T-helper 1 cell treated with Interleukin-12 subunit alpha and Interleukin-12 subunit beta and Interleukin-4 antibody, amounts not matched to agents 30 ng/mL and 1 ng/mL, for 36 hours (primary cell): Measurements from ENCODE around the gene CLIP2. TPM values are rescaled to one million over a fixed set of nuclear protein-coding genes. Genes with fewer than 3 reads are reported as not detected.
"Not testable (repeated sequence)": the region's sequence is repeated elsewhere in the genome, so short reads cannot be mapped to it uniquely, and the experiment has no call there.

Experiments used
- intact Hi-C: fragments of 100-400 bp; cut with micrococcal nuclease; formaldehyde crosslinking; loops from one replicate; pipeline ENCODE4 v1.15.1; 2024
- total RNA-seq: library from RNA; stranded (reverse); gene quantifications from 2 replicates; pipeline ENCODE4 v1.2.3, GENCODE V29; 2022

CLIP2 gene
- total RNA-seq, 1 donor from 2014 or later = 1.6 TPM

DNA sequence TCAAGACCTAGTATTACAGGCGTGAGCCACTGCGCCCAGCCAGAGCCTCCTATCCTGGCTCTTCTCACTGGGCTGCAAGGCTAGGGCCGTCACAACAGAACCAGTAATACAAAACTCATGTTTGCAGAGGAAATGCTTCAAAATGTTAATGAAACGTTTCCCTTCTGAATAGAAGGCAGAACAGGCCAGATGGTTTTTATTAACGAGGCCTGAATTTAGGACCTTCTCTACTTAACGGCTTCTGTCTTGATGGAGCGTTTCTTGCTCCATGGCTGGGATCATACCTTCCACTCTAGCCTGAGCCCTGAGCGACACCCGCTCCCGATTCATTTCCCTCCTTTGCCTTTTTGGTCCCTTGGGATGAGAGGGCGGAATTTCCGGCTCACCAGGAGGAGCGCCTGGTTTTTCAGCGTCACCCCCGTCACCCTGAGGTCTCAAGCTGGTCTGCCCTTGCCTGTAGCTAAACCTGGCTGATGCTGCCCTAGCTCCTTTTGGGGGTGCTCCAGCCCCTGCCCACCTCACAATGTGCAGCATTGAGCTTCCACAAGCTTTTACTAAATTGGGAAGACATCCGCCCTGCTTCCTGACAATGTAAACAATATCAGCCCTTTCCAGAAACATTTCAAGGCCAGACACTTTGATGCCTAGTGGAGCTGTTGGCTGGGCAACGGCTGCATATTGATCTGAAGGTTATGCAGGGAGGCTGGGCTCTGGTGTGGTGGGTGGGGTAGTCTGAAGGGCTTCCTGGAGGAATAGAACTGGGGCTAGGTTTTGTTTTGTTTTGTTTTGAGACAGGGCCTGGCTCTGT, 5.2 kb downstream of the CLIP2 start:
- intact Hi-C loops = no loop called here

DNA sequence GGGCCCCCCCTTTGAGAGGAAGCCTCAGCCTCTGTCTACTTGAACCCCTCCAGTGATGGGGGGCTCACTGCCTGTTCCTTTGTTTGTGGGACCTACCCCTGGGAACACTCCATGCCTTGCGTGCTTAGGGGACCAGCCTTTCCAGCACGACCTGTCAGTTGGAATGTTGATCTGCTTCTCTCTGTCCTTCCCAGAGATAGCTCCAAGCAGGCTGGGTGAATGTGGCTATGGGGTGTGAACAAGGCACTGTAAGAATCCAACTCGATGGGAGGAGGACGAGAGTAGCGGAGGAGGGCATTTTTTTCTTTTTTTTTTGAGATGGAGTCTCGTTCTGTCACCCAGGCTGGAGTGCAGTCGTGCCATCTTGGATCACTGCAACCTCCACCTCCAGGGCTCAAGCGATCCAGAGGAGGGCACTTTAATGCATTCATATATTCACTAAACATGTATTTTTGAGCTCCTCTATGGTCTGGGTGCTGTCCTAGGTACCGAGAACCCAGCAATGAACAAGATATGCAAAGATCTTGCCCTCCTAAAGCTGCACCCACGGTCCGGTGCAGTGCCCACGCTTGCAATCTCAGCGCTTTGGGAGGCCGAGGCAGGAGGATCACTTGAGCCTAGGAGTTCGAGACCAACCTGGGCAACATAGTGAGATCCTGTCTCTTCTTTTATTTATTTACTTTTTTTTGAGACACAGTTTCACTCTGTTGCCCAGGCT, 8.5 kb downstream of the CLIP2 start:
- intact Hi-C loops = loop anchor here (5.0 kb wide), 1 partner anchor 815 kb away; no protein-coding TSS in a partner anchor

DNA sequence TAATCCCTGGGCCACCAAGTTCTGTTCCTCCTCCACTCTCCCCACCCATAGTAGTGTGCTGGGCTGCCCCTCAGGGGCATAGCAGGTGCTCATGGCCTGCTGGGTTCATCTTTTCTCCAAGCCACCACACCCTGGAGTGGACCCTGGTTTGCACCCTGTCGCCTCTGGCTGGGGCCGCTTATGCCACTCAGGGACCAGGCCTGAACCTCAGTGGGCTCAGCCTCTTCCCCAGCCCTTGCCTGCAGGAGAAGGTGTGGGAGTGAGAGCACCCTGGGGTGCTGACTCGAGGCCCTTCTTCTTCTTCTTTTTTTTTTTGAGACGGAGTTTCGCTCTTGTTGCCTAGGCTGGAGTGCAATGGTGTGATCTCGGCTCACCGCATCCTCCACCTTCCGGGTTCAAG, 10.2 kb downstream of the CLIP2 start:
- intact Hi-C loops = loop anchor here (5.0 kb wide), 1 partner anchor 817 kb away; no protein-coding TSS in a partner anchor

DNA sequence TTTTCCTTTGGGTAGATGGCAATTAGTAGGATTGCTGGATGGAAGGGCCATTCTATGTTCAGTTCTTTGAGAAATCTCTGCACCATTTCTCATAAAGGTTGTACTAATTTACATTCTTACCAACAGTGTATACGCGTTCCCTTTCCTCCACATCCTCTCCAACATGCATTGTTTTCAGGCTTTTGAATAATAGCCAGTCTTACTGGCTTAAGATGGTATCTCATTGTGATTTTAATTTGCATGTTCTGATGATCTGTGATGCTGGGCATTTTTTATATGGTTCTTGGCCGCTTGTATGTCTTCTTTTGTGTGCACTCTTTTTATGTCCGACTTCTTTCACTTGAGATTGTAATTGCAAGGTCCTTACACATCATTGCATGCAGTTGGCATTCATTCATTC, 11.7 kb downstream of the CLIP2 start:
- intact Hi-C loops = no loop called here

DNA sequence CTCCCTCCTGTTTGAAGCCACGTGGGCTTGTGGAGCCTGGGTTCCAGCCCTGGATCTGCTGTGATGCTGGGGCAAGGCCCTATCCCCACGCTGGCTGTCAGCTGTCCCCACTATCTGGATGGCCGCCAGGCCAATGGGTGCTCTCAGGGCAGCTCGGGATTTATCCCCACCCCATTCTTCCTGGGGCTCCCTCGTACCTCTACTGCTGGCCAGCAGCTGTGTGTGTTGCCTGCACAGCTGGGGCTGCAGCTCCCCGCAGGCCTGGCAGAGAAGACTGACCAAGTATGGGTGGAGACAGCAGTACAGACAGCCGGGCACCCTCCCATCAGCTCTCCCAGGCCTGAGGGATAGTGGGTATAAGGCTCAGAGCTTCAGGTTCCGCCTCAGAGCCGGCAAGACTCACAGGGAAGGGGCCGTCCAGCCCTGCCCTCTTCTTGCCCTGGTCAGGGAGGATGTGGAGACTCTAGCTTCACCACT, 13.6 kb downstream of the CLIP2 start:
- intact Hi-C loops = no loop called here

DNA sequence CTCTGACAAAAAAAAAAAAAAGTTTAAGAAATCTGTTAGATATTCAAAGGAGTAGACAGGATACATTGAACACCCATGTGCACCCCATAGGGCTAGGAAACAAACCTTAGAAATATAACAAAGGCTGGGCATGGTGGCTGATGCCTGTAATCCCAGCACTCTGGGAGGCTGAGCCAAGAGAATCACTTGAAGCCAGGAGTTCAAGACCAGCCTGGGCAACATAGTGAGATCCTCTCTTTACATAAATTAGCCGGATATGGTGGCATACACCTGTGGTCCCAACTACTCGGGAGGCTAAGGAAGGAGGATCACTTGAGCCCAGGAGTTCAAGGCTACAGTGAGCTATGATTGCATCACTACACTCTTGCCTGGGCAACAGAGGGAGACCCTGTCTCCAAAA, 15.3 kb downstream of the CLIP2 start:
- intact Hi-C loops = no loop called here

DNA sequence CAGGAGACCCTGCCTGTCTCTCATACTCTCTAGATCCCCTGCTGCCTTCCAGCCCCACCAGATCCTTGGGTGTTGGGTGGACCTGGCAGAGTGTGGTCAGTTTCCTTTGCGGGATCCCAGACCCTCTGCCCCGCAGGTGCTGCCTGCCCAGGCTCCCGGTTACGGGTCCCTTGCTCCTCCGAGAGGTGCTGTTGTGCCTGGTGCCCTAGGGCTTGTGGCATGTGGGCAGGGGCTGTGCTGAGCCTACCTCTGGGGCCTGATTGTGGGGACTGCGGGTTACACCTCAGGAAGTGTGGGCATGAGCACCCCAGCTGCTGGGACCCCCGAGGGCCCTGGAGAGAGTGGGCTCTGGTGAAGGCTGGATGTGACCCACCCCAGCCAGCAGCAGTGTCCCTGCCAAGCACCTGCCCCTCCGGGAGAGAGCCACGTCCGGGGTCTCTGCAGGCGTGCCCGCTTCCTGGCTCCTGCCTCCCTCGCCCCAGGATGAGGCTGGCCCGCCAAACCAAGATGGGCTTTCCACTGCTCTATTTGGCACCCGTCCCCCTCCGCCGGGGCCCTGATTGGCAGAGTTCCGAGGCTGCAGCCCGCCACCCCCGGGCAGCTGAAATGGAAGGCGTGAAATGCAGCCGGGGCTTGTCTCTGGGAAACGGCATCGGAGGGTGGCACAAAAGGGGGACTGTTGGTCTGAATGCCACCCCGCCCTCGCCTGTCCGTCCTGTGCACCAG, 17.0 kb downstream of the CLIP2 start:
- intact Hi-C loops = no loop called here

DNA sequence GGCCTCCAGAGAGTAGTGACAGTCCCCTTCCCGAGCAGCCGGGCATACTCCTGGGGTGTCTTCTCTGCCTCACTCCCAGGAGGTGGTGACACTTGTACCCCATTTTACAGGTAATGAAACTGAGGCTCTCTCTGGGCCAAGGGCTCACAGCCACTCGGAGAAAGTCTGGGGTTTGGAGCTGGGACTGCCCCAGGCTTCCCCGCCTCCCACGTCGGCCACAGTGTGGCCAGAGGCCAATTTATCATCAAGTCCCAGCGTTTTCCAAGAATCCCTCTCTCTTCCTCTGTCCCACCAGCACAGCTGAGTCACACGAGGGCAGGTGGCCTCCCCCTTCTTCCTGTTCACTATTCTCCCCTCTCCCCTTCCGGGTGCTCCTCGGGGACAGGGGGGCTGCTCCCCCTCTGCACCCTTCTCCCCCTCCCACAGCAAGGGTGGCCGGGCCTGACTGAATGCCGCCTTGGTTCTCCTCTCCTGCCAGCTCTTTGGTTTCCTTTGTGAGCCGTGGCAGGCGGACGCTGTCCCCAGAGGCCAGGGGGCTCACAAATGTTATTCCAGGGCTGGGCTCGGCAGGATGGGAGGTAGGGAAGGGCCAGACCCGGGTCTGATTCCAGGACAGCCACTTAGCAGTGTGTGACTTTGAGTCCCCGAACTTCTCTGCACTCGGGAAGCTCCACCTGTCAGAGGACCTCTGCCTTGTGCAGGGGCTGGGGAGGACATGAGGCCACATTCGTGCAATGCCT, 17.7 kb downstream of the CLIP2 start:
- intact Hi-C loops = no loop called here

DNA sequence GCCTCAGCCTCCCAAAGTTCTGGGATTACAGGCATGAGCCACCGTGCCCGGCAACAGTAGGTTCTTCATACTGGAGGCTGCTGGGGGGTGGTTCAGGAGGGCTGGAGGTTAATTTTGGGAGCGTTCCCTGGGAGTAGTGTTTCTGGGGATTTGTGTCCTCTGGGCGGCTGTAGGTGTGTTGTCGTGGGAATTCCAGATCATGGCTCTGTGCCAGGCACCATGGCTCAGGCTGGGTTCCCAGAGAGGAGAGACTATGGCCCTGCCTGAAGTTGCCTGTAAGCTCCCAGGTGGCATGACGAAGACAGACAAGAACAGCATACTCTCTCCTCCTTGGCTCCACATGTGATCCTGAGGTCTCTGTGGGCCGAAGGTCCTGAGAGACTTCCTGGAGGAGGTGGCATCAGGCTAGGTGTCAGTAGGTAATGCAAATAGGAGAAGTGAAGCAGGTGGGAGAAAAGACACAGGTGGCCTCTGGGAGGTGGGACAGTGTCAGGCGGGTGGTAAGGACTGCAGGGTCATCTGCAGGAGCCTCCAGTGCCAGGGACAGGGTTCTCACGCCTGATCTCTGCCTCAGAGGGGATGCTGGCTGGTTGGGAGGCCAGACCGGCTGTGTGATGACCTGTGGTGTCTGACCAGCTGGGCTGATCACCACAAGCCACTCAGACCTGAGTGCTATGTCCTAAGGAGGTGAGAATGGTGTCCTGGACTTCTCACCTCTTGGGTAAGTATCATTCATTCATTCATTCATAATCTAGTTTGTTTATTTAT, 18.7 kb downstream of the CLIP2 start:
- intact Hi-C loops = no loop called here

DNA sequence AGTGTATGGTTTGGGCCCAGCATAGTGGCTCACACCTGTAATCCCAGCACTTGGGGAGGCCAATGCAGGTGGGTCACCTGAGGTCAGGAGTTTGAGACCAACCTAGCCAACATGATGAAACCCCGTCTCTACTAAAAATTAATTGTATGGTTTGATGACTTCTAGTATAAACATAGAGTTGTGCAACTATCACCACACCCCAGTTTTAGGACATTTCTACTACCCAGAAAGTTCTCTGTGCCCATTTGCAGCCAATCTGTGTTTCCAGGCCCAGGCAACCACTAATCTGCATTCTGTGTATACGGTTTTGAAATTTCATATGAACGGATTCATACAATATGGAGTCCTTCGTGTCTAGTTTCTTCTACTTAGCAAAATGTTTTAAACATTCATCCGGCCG, 20.0 kb downstream of the CLIP2 start:
- intact Hi-C loops = no loop called here

DNA sequence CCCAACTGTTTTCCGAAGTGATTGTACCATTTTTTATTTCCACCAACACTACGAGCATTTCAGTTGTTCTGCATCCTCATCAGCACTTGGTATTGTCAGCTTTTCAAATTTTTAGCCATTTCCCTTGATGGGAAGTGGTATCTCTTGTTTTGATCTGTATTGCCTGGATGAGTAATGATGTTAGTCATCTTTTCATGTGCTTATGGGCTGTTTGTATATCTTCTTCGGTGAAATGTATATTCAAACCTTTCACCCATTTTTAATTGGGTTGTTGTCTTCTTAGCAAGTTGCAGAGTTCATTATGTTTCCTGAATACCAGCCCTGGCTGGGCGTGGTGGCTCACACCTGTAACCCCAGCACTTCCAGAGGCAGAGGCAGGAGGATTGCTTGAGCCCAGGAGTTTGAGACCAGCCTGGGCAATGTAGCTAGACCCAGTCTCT, 22.1 kb downstream of the CLIP2 start:
- intact Hi-C loops = no loop called here

DNA sequence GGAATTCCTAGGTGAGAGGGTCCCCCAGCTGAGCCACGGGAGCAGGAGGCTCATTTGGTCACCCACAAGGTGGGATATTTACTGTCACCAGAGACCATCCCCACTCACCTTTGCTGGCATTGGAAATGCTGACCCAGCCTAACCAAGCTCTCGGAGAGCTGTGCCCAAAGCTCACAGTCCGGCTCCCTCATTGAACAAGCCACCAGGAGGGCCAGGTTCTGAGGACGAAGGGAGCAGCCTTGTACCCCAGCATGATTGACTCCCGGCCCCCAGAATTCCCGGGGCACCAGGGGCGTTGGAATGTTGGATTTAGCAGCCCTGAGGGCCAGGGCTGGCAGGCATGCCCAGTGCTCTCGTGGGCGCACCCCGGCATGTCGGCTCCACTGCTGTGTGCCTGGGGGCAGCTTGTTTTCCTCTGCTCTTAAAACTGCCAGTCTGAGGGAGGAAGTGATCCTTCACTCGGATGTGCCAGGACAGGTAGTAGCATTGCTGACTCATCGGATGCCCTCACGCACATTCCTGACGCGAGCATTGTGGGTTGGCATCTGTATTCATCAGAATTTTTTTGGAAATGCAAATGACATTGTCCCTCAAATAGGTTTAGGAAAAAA, 23.3 kb downstream of the CLIP2 start:
- intact Hi-C loops = no loop called here

DNA sequence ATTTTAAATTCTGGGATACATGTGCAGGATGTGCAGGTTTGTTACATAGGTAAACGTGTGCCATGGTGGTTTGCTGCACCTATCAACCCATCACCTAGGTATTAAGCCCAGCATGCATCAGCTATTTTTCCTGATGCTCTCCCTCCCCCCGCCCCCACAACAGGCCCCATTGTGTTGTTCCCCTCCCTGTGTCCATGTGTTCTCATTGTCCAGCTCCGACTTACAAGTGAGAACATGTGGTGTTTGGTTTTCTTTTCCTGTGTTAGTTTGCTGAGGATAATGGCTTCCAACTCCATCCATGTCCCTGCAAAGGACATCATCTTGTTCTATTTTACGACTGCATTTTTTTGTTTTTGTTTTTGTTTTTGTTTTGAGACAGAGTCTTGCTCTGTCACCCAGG, 26.7 kb downstream of the CLIP2 start:
- intact Hi-C loops = not testable (repeated sequence)

DNA sequence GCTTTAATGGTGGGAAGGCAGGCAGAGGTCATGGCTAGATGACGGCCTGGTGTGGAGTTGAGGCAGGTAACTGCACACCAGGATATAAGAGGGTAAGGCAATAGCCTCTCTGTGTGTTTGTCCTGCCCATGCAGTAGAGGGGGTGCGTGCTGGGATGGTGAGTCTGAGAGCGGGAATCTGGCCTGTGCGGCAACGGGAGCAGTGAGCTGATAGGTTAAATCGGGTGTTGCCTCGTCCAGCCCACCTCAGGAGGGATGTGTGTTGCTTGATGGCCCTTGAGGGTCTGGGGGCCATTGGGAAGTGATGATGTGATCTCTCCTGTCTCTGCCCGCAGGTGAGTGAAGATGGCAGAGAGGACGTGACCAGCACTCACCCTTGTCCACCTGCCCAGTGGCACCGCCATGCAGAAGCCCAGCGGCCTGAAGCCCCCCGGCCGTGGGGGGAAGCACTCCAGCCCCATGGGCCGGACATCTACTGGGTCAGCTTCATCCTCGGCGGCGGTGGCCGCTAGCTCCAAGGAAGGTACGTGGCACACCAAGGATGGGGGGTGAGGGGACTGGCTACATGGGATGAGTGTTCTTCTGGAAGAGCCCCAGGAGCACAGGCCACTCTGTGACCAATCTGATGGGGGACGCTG, 28.1 kb downstream of the CLIP2 start:
- intact Hi-C loops = no loop called here

DNA sequence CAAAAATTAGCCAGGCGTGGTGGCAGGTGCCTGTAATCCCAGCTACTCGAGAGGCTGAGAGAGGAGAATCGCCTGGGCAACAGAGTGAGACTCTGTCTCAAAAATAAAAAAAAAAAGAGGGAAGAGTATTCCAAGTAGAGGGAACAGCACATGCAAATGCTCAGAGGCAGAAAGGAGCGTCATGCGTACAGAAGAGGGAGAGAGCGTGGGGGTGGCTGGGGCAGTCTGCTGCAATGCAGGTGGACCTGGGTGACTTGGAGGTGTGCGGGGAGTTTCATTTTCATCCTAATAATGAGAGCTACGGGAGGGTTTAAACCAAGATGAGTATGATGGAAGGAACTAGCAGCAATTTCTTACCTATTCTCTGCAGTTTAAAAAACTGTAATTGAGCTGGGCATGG, 28.8 kb downstream of the CLIP2 start:
- intact Hi-C loops = no loop called here

DNA sequence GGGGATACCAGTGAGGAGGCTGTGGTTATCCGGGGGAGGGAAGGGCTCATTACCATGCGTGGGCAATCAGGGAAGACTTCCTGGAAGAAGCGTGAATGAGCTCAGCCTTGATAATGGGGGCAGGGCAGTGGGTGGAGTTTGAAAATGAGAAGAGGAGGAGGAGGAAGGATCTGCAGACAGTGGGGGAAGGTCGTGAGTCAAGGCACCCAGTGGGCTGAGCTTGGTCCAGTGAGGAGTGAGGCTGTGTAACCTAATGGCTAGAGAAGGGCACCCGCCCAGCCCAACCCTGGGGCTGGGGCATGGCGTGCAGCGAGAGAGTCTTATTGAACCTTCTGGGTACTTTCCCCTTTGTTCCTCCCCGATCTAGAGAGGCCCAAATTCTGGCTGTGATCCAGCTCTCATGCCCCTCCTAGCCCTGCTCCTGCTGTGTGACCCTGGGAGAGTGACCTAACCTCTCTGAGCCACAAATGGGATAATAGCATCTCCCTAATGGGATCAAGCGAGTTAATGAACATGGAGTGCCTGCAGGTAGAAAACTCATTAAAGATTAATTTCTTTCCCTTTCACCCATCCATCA, 31.5 kb downstream of the CLIP2 start:
- intact Hi-C loops = no loop called here

DNA sequence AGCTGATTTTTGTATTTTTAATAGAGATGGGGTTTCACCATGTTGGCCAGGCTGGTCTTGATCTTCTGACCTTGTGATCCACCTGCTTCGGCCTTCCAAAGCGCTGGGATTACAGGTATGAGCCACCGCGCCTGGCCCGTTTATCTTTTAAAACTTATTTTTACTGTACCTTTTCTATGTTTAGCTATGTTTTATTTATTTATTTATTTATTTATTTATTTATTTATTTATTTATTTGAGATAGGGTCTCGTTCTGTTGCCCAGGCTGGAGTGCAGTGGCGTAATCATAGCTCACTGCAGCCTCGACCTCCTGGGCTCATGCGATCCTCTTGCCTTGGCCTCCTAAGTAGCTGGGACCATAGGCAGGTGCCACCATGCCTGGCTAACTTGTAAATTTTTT, 33.7 kb downstream of the CLIP2 start:
- intact Hi-C loops = not testable (repeated sequence)

DNA sequence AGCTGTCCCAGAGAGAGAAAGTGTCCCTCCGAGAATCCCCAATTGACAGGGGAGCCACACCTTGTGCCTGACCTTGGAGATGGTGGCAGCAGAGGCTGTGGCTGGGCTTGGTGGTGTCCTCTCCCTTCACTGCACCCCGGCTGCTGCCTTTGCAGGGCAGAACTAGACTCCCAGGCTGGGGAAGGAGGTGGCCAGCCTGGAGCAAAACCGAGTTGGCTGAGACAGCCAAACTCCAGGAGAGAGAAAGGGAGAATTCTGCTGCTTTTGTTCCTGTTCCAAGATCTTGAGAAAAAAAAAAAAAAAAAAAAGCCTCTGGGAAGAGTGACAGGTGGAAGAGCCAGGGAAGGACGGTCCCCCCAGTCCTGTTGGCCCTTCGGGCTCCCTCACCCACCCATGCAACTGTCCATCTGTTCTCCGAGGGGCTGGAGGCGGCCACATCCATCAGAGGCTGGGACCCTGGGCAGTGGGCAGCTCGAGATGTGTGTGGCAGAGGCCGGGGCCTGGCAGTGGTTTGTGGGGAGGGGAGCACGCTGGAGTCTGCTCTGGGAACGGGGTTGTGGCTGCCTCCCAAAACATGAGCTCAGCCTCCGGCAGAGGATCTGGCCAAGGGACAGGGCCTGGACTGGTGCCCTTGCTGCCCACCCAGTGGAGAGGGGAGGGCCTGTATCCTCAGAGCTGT, 35.5 kb downstream of the CLIP2 start:
- intact Hi-C loops = no loop called here

DNA sequence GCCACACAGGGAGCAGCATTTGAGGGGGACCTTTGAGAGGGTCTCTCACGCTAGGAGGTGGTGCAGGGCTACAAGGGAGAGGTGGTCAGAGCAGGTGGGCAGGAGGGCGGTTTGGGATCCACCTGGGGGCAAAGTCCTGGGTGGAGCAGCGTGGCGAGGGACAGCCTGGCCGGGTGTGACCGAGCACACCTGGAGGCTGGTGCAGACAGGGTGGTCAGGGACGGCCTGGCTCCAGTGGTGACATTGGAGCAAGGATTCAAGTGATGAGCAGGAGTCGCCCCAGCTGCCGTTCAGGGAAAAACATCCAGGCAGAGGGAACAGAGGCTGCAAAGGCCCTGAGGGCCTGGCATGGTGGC, 36.0 kb downstream of the CLIP2 start:
- intact Hi-C loops = no loop called here
